Osteocyte (in vitro differentiated cells): ENCODE data around the gene VPREB1. TPM values are rescaled to one million over a fixed set of nuclear protein-coding genes. Genes with fewer than 3 reads are reported as not detected.
"Not testable (repeated sequence)": the region's sequence is repeated elsewhere in the genome, so short reads cannot be mapped to it uniquely, and the experiment has no call there.

ENCODE experiments used
- DNase-seq: peaks from one replicate; pipeline ENCODE4 v3.0.0; 2021; ENCODE audit warnings: mixed read lengths; ENCODE audit not compliant: unreplicated experiment; ENCODE audit errors: extremely low spot score
- H3K27ac Mint-ChIP-seq: one replicate; pipeline ENCODE4 v1.8.0; 2021; ENCODE audit warnings: mild to moderate bottlenecking, mixed read lengths; ENCODE audit not compliant: unreplicated experiment
- H3K27me3 Mint-ChIP-seq: one replicate; pipeline ENCODE4 v1.8.0; 2021; ENCODE audit warnings: mixed read lengths; ENCODE audit not compliant: unreplicated experiment
- H3K36me3 Mint-ChIP-seq: one replicate; pipeline ENCODE4 v1.8.0; 2021; ENCODE audit warnings: mixed read lengths; ENCODE audit not compliant: unreplicated experiment
- H3K4me1 Mint-ChIP-seq: one replicate; pipeline ENCODE4 v1.8.0; 2021; ENCODE audit warnings: mixed read lengths; ENCODE audit not compliant: unreplicated experiment
- H3K4me3 Mint-ChIP-seq: one replicate; pipeline ENCODE4 v1.8.0; 2021; ENCODE audit warnings: mild to moderate bottlenecking, moderate library complexity, mixed read lengths; ENCODE audit not compliant: unreplicated experiment
- H3K9me3 Mint-ChIP-seq: one replicate; pipeline ENCODE4 v1.8.0; 2021; ENCODE audit warnings: mixed read lengths; ENCODE audit not compliant: unreplicated experiment
- CTCF ChIP-seq: fragments of 200-600 bp; sonication (generic); IDR thresholded peaks from 2 replicates; pipeline ENCODE4 v1.5.0; 2021; ENCODE audit warnings: antibody characterized with exemption, mild to moderate bottlenecking, moderate library complexity
- total RNA-seq: library from RNA; stranded (reverse); gene quantifications from 2 replicates; pipeline ENCODE4 v1.2.1, GENCODE V29; 2021

VPREB1 gene
- total RNA-seq, 1 donor from 2014 or later, result not detected

- Mint-ChIP-seq H3K4me1 (no peaks in the 10 kb centered on the region), H3K9me3 (no peaks in the 10 kb centered on the region), H3K4me3 (no peak overlapping the region), H3K27me3 (peaks cover 60% of the 10 kb centered on the region), H3K27ac (no peak overlapping the region), H3K36me3 (no peaks in the 10 kb centered on the region)
- no peak for DNase-seq
- no peak for TF ChIP-seq CTCF
Measured at GRCh38 chr22:22208652-22209051, 35.9 kb upstream of the VPREB1 start.

GRCh38 chr22:22209080-22209640 lies 35.4 kb upstream of the VPREB1 start:
- not testable (repeated sequence) for H3K27ac Mint-ChIP-seq, H3K36me3 Mint-ChIP-seq

GRCh38 chr22:22210375-22210774 lies 34.2 kb upstream of the VPREB1 start:
- no peak overlapping the region for H3K27ac Mint-ChIP-seq
- no peaks in the 10 kb centered on the region for H3K36me3 Mint-ChIP-seq

More at GRCh38 chr22:22209080-22209640, 35.4 kb upstream of the VPREB1 start:
- H3K27me3 Mint-ChIP-seq, result peaks cover 64% of the 10 kb centered on the region
- DNase-seq, H3K4me3 Mint-ChIP-seq, H3K9me3 Mint-ChIP-seq, H3K4me1 Mint-ChIP-seq: not testable (repeated sequence)

GRCh38 chr22:22210889-22211833 lies 33.4 kb upstream of the VPREB1 start:
- TF ChIP-seq CTCF, result no peak
- Mint-ChIP-seq H3K27ac (no peak overlapping the region), H3K27me3 (peaks cover 56% of the 10 kb centered on the region), H3K4me1 (no peaks in the 10 kb centered on the region), H3K9me3 (no peaks in the 10 kb centered on the region), H3K4me3 (no peak overlapping the region), H3K36me3 (no peaks in the 10 kb centered on the region)
- no peak for DNase-seq

More at GRCh38 chr22:22210375-22210774, 34.2 kb upstream of the VPREB1 start:
- H3K9me3 Mint-ChIP-seq, result no peaks in the 10 kb centered on the region
- TF ChIP-seq CTCF, result no peak
- H3K27me3 Mint-ChIP-seq, result peaks cover 62% of the 10 kb centered on the region
- no peaks in the 10 kb centered on the region for H3K4me1 Mint-ChIP-seq
- DNase-seq, result no peak
- H3K4me3 Mint-ChIP-seq, result no peak overlapping the region

GRCh38 chr22:22213231-22213630 lies 31.4 kb upstream of the VPREB1 start:
- no peak for TF ChIP-seq CTCF
- H3K27me3 Mint-ChIP-seq, result peaks cover 46% of the 10 kb centered on the region

More at GRCh38 chr22:22213231-22213630, 31.4 kb upstream of the VPREB1 start:
- Mint-ChIP-seq H3K27ac (no peak overlapping the region), H3K9me3 (no peaks in the 10 kb centered on the region), H3K4me1 (no peaks in the 10 kb centered on the region), H3K36me3 (no peaks in the 10 kb centered on the region), H3K4me3 (no peak overlapping the region)
- no peak for DNase-seq
